Measurements from ENCODE around the gene RETREG1. TPM values are rescaled to one million over a fixed set of nuclear protein-coding genes. Genes with fewer than 3 reads are reported as not detected.

RETREG1 gene
- total RNA-seq, 1 experiment from 2014 or later: 3.4 TPM

GRCh38 chr5:16565118-16565517 lies 51.7 kb downstream of the RETREG1 start:
- no peak overlapping the region for H3K56ac ChIP-seq (ENCODE audit: insufficient read length, low read depth, low read length)
- no peak overlapping the region for H3K23ac ChIP-seq (ENCODE audit: insufficient read length, low read depth, low read length)
- H4K20me1 ChIP-seq (ENCODE audit: control insufficient read depth, insufficient read depth, insufficient read length): no peaks in the 10 kb centered on the region
- H2BK20ac ChIP-seq (ENCODE audit: low read depth, low read length, poor library complexity, severe bottlenecking): no peak overlapping the region
- H3T11ph ChIP-seq (ENCODE audit: low read length): no peak overlapping the region
- H4K8ac ChIP-seq (replicated peaks; ENCODE audit: insufficient read length, low read depth, low read length): no peak overlapping the region
- H3K27me3 ChIP-seq (ENCODE audit: insufficient read depth, low read length): no peaks in the 10 kb centered on the region
- H3K4me3 Mint-ChIP-seq: no peak overlapping the region
- TF ChIP-seq CTCF (conservative IDR thresholded peaks at IDR 0.05): no peak
- H3K27ac ChIP-seq (ENCODE audit: insufficient read length, low read depth, low read length): no peak overlapping the region
- no peaks in the 10 kb centered on the region; the same call in 1 of the 2 replicates for H3K4me1 ChIP-seq (ENCODE audit: insufficient read depth, low read length)
- no peak overlapping the region for H3K18ac ChIP-seq (ENCODE audit: insufficient read length, low read depth, low read length)
- H3K4me1 Mint-ChIP-seq: peaks cover 17 to 23% of the 10 kb centered on the region in 2 experiments
- no peak overlapping the region for H4K5ac ChIP-seq (ENCODE audit: insufficient read length, low read depth, low read length)
- H3K9ac ChIP-seq (ENCODE audit: extremely low read depth, insufficient read length, low read length): no peak overlapping the region
- no peak overlapping the region for H2BK5ac ChIP-seq (ENCODE audit: insufficient read length, low read length)
- H2BK12ac ChIP-seq (ENCODE audit: insufficient read length, low read depth, low read length): no peak overlapping the region
- H3K23me2 ChIP-seq (ENCODE audit: insufficient read length, low read depth, low read length, poor library complexity, severe bottlenecking): no peaks in the 10 kb centered on the region
- no peaks in the 10 kb centered on the region for H3K9me3 ChIP-seq (ENCODE audit: control insufficient read depth, low read depth, low read length)
- no CpG with 5 or more reads among the region's 1 CpG for WGBS (ENCODE audit: extremely low coverage, insufficient read length, low lambda C conversion rate)
- no peak overlapping the region for H3K4me2 ChIP-seq (ENCODE audit: insufficient read depth, insufficient read length, low read length)
- no peak overlapping the region for H2BK120ac ChIP-seq (ENCODE audit: low read depth, low read length, poor library complexity, severe bottlenecking)
- H3K79me1 ChIP-seq (ENCODE audit: insufficient read depth, low read depth, low read length, poor library complexity, severe bottlenecking): no peaks in the 10 kb centered on the region
- H3K4ac ChIP-seq (ENCODE audit: low read depth, low read length): no peak overlapping the region
- no peaks in the 10 kb centered on the region; a peak in 1 of 7 replicates for H3K36me3 Mint-ChIP-seq (ENCODE audit: insufficient read depth in 1 of 3, low read depth in 3 of 3)
- no peaks in the 10 kb centered on the region for H3K79me2 ChIP-seq (ENCODE audit: insufficient read depth, low read length)
- no peak overlapping the region for H2BK15ac ChIP-seq (ENCODE audit: low read depth, low read length)
- H3K27ac Mint-ChIP-seq: no peak overlapping the region; a peak in 1 of 7 replicates
- no peak overlapping the region for H3K14ac ChIP-seq (ENCODE audit: insufficient read depth, low read length)
- H2AFZ ChIP-seq (ENCODE audit: low read length): no peak overlapping the region
- no peaks in the 10 kb centered on the region for H3K9me3 Mint-ChIP-seq
- no peak overlapping the region for H2AK5ac ChIP-seq (ENCODE audit: insufficient read length, low read length)
- DNase-seq: no peak
- H3K27me3 Mint-ChIP-seq (ENCODE audit: low read depth): no peaks in the 10 kb centered on the region
- H4K91ac ChIP-seq (ENCODE audit: insufficient read length, low read depth, low read length): no peak overlapping the region
